Esophagus muscularis mucosa (tissue), 3 donors: Measurements from ENCODE around the gene FHDC1.

Experiments used
- EP300 ChIP-seq: sonication (generic); formaldehyde crosslinking; IDR thresholded peaks from one replicate; pipeline ENCODE4 v1.6.1; 2017; ENCODE audit warnings: antibody characterized with exemption
- POLR2AphosphoS5 ChIP-seq, 2 donors: sonication (generic); formaldehyde crosslinking; IDR thresholded peaks; one replicate each; pipeline ENCODE4 v1.6.1; 2017; ENCODE audit warnings: antibody characterized with exemption in 2 of 2

DNA sequence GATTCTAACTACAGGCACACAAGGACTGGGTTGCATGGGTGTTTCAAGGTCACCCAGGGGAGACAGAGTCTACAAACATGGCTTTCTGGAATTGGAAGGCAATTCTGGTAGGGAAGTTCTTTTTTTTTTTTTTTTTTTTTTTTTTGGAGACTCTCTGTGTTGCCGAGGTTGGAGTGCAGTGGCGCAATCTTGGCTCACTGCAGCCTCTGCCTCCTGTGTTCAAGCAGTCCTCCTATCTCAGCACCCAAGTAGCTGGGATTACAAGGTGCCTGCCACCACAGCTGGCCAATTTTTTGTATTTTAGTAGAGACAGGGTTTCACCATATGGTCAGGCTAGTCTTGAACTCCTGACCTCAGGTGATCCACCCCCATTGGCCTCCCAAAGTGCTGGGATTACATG, 16.3 kb upstream of the FHDC1 start:
- no peak for TF ChIP-seq EP300
- TF ChIP-seq POLR2AphosphoS5 (IDR thresholded peaks at IDR 0.05), result no peak
